Natural killer cell (primary cell): ENCODE data around the gene AFG3L2. TPM values are rescaled to one million over a fixed set of nuclear protein-coding genes. Genes with fewer than 3 reads are reported as not detected.

Experiments used
- ATAC-seq, 3 donors: fragments of 150-1000 bp in 2 of 3; fragments of 200-7000 bp in 1 of 3; cut with Tn5 transposase; 1 replicate in 1 of 3; 2 replicates in 2 of 3; pipeline ENCODE4 v1.10.0; 2021; ENCODE audit warnings: mild to moderate bottlenecking in 2 of 3, moderate library complexity in 2 of 3
- DNase-seq, 2 donors: peaks; one replicate each; pipeline versions ENCODE4 v3.0.0 to v3.0.0-alpha.2; 2013 to 2021; ENCODE audit warnings: mixed read lengths in 1 of 2
- H3K27ac ChIP-seq: one replicate; pipeline ENCODE4 v1.5.1; 2013; ENCODE audit warnings: mild to moderate bottlenecking, low read length
- H3K27me3 ChIP-seq: one replicate; pipeline ENCODE4 v1.6.1; 2013; ENCODE audit warnings: low read length; ENCODE audit not compliant: control insufficient read depth, insufficient read depth
- H3K36me3 ChIP-seq: one replicate; pipeline ENCODE4 v1.6.1; 2013; ENCODE audit warnings: low read length; ENCODE audit not compliant: control insufficient read depth, insufficient read depth
- H3K4me1 ChIP-seq: one replicate; pipeline ENCODE4 v1.6.1; 2013; ENCODE audit warnings: low read length; ENCODE audit not compliant: control insufficient read depth, insufficient read depth
- H3K4me3 ChIP-seq: one replicate; pipeline ENCODE4 v1.5.1; 2013; ENCODE audit warnings: low read length
- H3K9me3 ChIP-seq: one replicate; pipeline ENCODE4 v1.6.1; 2013; ENCODE audit warnings: low read length; ENCODE audit not compliant: control insufficient read depth, insufficient read depth
- H3K27ac Mint-ChIP-seq, 2 donors: one replicate each; pipeline ENCODE4 v1.8.0; 2022; ENCODE audit warnings: mild to moderate bottlenecking in 2 of 2, mixed read lengths in 2 of 2, moderate library complexity in 1 of 2
- H3K27me3 Mint-ChIP-seq, 2 donors: one replicate each; pipeline ENCODE4 v1.8.0; 2022; ENCODE audit warnings: low read depth in 2 of 2, mixed read lengths in 2 of 2
- H3K36me3 Mint-ChIP-seq: one replicate; pipeline ENCODE4 v1.8.0; 2022; ENCODE audit warnings: mixed read lengths
- H3K4me1 Mint-ChIP-seq, 2 donors: one replicate each; pipeline ENCODE4 v1.8.0; 2022; ENCODE audit warnings: mixed read lengths in 2 of 2
- H3K4me3 Mint-ChIP-seq: one replicate; pipeline ENCODE4 v1.8.0; 2022; ENCODE audit warnings: mild to moderate bottlenecking, moderate library complexity, mixed read lengths
- H3K9me3 Mint-ChIP-seq, 2 donors: one replicate each; pipeline ENCODE4 v1.8.0; 2022; ENCODE audit warnings: mixed read lengths in 2 of 2
- CTCF ChIP-seq: fragments of 200-600 bp; IDR thresholded peaks from one replicate; pipeline ENCODE4 v1.8.0; 2022; ENCODE audit warnings: antibody characterized with exemption
- WGBS: methylation state at CpG from one replicate; pipeline ENCODE4 v1.1.7; 2013; ENCODE audit warnings: missing lambda C conversion rate; ENCODE audit not compliant: insufficient coverage; 5-methylcytosine and 5-hydroxymethylcytosine counted together
- intact Hi-C: fragments of 100-400 bp; cut with micrococcal nuclease; formaldehyde crosslinking; loops from one replicate; pipeline ENCODE4 v1.14.2; 2022
- total RNA-seq, 4 donors: library from RNA; stranded (reverse); fragments of 120-200 nt in 1 of 4; gene quantifications; one replicate each; pipeline versions ENCODE4 v1.2.3 to v1.2.4, GENCODE V29; 2013 to 2022

Gene AFG3L2
- total RNA-seq, 3 donors from 2014 or later (not counting 1 experiment from before 2014, with no cell fraction given) = 31.9 to 36.4 (median 35.9) TPM

GRCh38 chr18:12345491-12346239 is 31.4 kb downstream of the AFG3L2 start:
- no peak overlapping the region for H3K4me3 ChIP-seq
- ATAC-seq = no peak
- no peaks in the 10 kb centered on the region for H3K27me3 ChIP-seq
- H3K4me3 Mint-ChIP-seq = no peak overlapping the region
- intact Hi-C loops = no loop called here
- H3K4me1 ChIP-seq = no peaks in the 10 kb centered on the region
- 95% methylated on average over 13 of the region's 13 CpGs for WGBS
- peak overlapping the region in 1 of 2 donors; percentile 4 for H3K27ac Mint-ChIP-seq
- H3K4me1 Mint-ChIP-seq = peaks cover 0 to 5% of the 10 kb centered on the region in 2 donors
- H3K9me3 ChIP-seq = no peaks in the 10 kb centered on the region
- H3K27ac ChIP-seq = no peak overlapping the region
- no peak for DNase-seq
- no peaks in the 10 kb centered on the region for H3K27me3 Mint-ChIP-seq
- peaks cover 41% of the 10 kb centered on the region for H3K36me3 Mint-ChIP-seq
- no peaks in the 10 kb centered on the region for H3K9me3 Mint-ChIP-seq
- TF ChIP-seq CTCF = no peak
- H3K36me3 ChIP-seq = peaks cover 54% of the 10 kb centered on the region

- Histone ChIP-seq H3K9me3 (no peaks in the 10 kb centered on the region), H3K27ac (no peak overlapping the region), H3K4me3 (no peak overlapping the region), H3K27me3 (no peaks in the 10 kb centered on the region), H3K4me1 (no peaks in the 10 kb centered on the region), H3K36me3 (peaks cover 42% of the 10 kb centered on the region)
- Mint-ChIP-seq H3K4me3 (no peak overlapping the region), H3K27ac (no peak overlapping the region), H3K9me3 (no peaks in the 10 kb centered on the region), H3K27me3 (no peaks in the 10 kb centered on the region), H3K36me3 (peaks cover 26% of the 10 kb centered on the region), H3K4me1 (peaks cover 0 to 5% of the 10 kb centered on the region in 2 donors)
- DNase-seq (no peak), ATAC-seq (no peak)
- WGBS = 94% methylated on average over 3 of the region's 4 CpGs
- intact Hi-C loops = no loop called here
- TF ChIP-seq CTCF = no peak
Observed at GRCh38 chr18:12342661-12343060, 34.4 kb downstream of the AFG3L2 start.

GRCh38 chr18:12340945-12341660 is 35.9 kb downstream of the AFG3L2 start:
- Histone ChIP-seq H3K27me3 (no peaks in the 10 kb centered on the region), H3K27ac (no peak overlapping the region), H3K4me1 (no peaks in the 10 kb centered on the region), H3K36me3 (peaks cover 42% of the 10 kb centered on the region), H3K4me3 (no peak overlapping the region), H3K9me3 (no peaks in the 10 kb centered on the region)
- peaks cover 34% of the 10 kb centered on the region for H3K36me3 Mint-ChIP-seq
- no peaks in the 10 kb centered on the region for H3K9me3 Mint-ChIP-seq
- H3K4me1 Mint-ChIP-seq = peaks cover 0 to under 1% of the 10 kb centered on the region in 2 donors
- intact Hi-C loops = no loop called here
- H3K27ac Mint-ChIP-seq = no peak overlapping the region
- no peaks in the 10 kb centered on the region for H3K27me3 Mint-ChIP-seq
- WGBS = 93% methylated on average over 4 of the region's 5 CpGs
- DNase-seq = no peak
- no peak for ATAC-seq
- H3K4me3 Mint-ChIP-seq = no peak overlapping the region
- TF ChIP-seq CTCF = no peak
